GM13977 (cell line): Measurements from ENCODE around the gene LRRC52.
"Not testable (repeated sequence)": the region's sequence is repeated elsewhere in the genome, so short reads cannot be mapped to it uniquely, and the experiment has no call there.

Source experiments
- DNase-seq: peaks from one replicate; pipeline ENCODE4 v3.0.0; 2012; ENCODE audit warnings: low spot score
- CTCF ChIP-seq: IDR thresholded peaks from 2 replicates; pipeline ENCODE4 v1.5.1; 2012; ENCODE audit warnings: mild to moderate bottlenecking, control low read depth; ENCODE audit not compliant: insufficient read depth; ENCODE audit errors: extremely low read depth, missing control alignments
- in situ Hi-C: fragments of 300-500 bp; cut with MboI; formaldehyde crosslinking; loops from one replicate; pipeline ENCODE4 v1.12.0; 2022; ENCODE audit warnings: low sequenced_read_pairs, low pct_unique_long_range_greater_than_20kb, mixed read lengths, inconsistent platforms; ENCODE audit not compliant: unreplicated experiment

LRRC52 gene

GRCh38 chr1:165576536-165576935 lies 32.7 kb downstream of the LRRC52 start:
- TF ChIP-seq CTCF: no peak
- in situ Hi-C loops: no loop called here
- DNase-seq: no peak

- no peak for DNase-seq
- in situ Hi-C loops: no loop called here
These were observed 33.9 kb downstream of the LRRC52 start for GRCh38 chr1:165577707-165578106.

GRCh38 chr1:165580931-165581871 lies 37.4 kb downstream of the LRRC52 start:
- in situ Hi-C loops: no loop called here
- no peak for TF ChIP-seq CTCF
- no peak for DNase-seq

More at GRCh38 chr1:165577707-165578106, 33.9 kb downstream of the LRRC52 start:
- TF ChIP-seq CTCF: no peak

- TF ChIP-seq CTCF: no peak
- in situ Hi-C loops: no loop called here
- DNase-seq: no peak
These were observed 38.1 kb downstream of the LRRC52 start for GRCh38 chr1:165581926-165582325.

- in situ Hi-C loops: no loop called here
- no peak for DNase-seq
- TF ChIP-seq CTCF: no peak
These were observed 42.6 kb downstream of the LRRC52 start for GRCh38 chr1:165586398-165586797.

- in situ Hi-C loops, DNase-seq: not testable (repeated sequence)
These were observed 47.6 kb downstream of the LRRC52 start for GRCh38 chr1:165591391-165591790.
